ENCODE measurements around the gene HMG20A.

The HMG20A gene

DNA sequence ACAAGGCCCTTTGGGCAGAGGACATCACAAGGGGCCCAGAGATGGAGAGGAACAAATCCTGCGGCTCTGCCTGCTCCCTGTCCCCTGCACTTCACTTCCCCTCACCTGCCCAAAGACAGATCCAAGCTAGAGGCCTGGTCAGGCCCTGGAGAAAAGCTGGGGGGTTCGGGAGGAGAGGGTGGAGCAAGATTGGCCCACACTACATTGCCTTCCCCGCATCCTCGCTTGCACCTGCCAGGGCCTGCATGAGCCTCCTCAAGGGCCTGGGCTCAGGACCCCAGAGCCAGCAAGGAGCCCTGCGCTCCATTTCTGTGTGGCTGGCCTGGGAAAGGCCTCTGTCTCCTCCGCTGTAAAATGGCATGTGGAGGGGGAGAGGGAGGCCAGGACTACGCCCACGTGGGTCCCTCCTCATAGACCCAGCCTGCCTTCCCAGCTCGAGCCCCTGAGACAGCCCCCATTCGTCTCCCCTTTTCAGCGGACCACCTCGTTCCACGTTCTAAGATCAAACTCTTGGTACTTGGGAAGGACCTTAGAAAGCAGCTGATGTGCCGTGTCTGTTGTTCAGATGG, 106.0 kb downstream of the HMG20A start:
- DNase-seq: no peak

- no peak for DNase-seq
Observed at GRCh38 chr15:77527164-77527778, 106.6 kb downstream of the HMG20A start.

DNA sequence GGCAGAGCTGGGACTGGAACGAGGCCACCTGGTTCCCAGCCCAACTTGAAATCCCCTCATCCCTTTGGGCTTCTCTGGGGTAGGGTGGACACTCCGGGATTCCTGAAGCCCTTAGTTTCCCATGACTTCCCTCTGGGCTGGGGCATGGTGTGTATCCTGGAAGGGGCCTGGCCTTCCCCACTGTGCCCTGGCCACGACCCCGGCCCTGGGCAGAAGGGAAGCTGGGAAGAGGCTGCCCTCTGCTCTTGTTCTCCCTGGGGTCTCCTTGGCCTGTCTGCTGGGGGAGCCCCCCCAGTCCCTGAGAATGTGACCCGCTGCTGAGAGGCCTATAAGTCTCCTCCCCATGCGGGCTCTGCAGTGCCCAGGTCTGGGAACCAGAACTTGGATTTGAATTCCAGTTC, 107.1 kb downstream of the HMG20A start:
- no peak for DNase-seq

- DNase-seq: no peak
Observed at GRCh38 chr15:77528290-77528967, 107.7 kb downstream of the HMG20A start.

DNA sequence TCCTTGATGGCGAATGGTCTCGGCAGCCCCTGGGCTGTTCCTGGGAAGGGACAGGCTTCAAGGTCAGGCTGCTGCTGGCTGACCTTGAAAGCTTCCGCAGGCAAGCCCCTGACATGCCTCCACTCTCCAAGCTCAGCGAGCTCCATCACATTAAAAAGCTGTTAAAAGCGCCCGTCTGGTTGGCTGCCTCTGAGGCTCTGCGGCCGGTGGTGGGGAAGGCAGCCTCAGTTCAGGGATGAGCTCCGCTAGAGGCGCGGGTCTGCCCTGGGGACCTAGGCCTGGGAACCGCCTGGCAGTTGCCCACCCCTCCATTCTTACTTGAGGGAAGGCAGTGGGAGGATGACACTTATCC, 108.3 kb downstream of the HMG20A start:
- DNase-seq: no peak

DNA sequence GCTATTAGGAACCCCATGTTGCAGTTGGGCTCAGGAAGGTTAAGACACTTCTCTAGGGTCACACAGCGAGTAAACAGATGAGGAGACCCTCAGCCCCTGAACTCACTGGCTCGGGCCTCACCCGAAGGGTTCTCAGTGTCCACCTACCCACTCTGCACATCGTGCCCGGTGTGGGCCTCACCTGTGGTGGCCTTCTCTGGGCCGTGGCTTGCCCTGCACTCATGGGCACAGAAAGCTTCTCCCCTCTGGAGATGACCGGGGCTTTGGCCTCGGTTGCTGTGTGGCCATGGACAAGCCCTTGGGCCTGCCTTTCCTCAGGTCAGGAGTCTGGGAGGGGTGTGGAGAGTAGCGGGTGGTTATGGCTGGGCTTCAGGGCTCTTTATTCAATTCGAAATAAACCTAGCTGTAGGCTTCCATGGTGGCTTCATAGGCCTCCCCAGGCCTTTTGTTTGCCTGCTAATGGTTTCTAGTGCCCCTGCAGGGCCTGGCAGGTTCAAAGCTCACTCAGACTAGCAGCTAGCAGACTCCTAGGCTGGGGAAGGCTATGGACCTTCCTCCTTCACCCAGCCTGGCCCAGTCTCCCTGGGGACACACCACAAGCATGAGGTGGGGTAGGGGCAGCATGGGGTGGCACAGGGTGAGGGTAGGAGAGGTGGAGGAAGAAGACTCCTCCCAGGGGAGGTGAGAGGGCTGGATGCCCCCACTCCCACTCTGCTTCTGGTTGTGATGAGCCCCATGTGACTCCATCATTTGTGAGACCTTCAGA, 108.9 kb downstream of the HMG20A start:
- no peak for DNase-seq

DNA sequence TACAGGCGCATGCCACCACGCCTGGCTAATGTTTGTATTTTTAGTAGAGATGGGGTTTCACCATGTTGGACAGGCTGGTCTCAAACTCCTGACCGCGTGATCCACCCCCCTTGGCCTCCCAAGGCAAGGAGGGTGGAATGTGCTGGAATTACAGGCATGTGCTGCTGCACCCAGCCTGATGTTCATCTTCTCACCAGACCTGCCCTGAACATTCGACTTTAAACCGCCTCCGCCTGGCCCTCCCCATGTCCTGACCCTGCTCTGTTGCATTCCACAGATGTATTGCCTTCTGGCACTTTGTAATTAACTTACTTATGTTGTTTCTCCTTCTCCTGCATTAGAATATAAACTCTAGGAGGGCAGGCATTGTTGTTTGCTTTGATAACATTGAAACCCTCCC, 109.9 kb downstream of the HMG20A start:
- DNase-seq: no peak

GRCh38 chr15:77531191-77532000, 110.7 kb downstream of the HMG20A start:
- no peak for DNase-seq

DNA sequence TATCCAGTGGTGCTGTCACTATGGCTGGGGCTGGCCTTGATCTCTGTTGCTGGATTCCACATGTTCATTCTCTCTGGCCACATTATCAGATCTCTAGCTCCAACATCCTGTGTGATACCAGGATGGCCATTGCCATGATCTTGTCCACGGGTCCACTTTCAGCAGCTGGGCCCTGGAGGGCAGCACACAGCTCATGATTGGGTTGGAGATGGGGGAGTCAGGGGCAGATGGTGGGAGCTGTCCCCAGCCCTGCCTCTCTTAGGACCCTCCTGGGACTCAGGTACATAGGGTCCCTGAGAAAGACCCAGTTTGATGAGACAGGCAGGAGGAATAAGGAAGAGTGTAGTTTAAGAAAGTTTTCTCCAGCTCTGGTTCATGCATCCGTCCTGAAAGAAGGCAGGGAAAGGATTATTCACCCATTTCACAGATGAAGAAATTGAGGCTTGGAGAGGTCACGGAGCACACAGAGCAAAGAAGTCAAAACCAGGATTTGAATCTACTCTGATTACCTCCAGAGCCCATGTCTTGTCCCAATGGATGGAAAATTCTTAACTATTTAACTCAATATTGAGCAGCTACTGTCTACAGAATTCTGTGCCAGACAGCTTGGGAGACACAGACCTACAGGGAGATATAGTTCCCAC, 111.5 kb downstream of the HMG20A start:
- no peak for DNase-seq

GRCh38 chr15:77532846-77533245, 112.2 kb downstream of the HMG20A start:
- no peak for DNase-seq

GRCh38 chr15:77533578-77534430, 113.1 kb downstream of the HMG20A start:
- no peak for DNase-seq

Measured in DMS 273 treated with DMSO at 0.1 percent for 48 hours (cell line).